Osteoblast (primary cell): ENCODE measurements around the gene GRID2IP. TPM values are rescaled to one million over a fixed set of nuclear protein-coding genes. Genes with fewer than 3 reads are reported as not detected.

Source experiments
- DNase-seq: peaks from one replicate; pipeline ENCODE4 v3.0.0; 2011; ENCODE audit warnings: low spot score, mixed read lengths; ENCODE audit not compliant: insufficient read length; ENCODE audit errors: missing footprints
- H2AFZ ChIP-seq: 2 replicates; pipeline ENCODE4 v1.6.0; 2011; ENCODE audit warnings: mild to moderate bottlenecking, low read length
- H3K27ac ChIP-seq: 2 replicates; pipeline ENCODE4 v1.5.1; 2011; ENCODE audit warnings: mild to moderate bottlenecking, low read depth, low read length, moderate library complexity
- H3K27me3 ChIP-seq: 2 replicates; pipeline ENCODE4 v1.6.0; 2012; ENCODE audit warnings: mild to moderate bottlenecking, control low read depth, inconsistent platforms, low read length, moderate library complexity; ENCODE audit not compliant: insufficient read depth
- H3K36me3 ChIP-seq: 2 replicates; pipeline ENCODE4 v1.5.1; 2011; ENCODE audit warnings: mild to moderate bottlenecking, low read length, control low read depth, moderate library complexity; ENCODE audit not compliant: insufficient read depth
- H3K4me1 ChIP-seq: 2 replicates; pipeline ENCODE4 v1.5.1; 2011; ENCODE audit warnings: mild to moderate bottlenecking, low read length, control low read depth, moderate library complexity; ENCODE audit not compliant: insufficient read depth
- H3K4me2 ChIP-seq: 2 replicates; pipeline ENCODE4 v1.6.0; 2011; ENCODE audit warnings: mild to moderate bottlenecking, low read length; ENCODE audit not compliant: insufficient read depth
- H3K4me3 ChIP-seq: fragments of 200-600 bp; sonication (generic); 3 replicates; pipeline ENCODE4 v1.5.1; 2012; ENCODE audit warnings: mild to moderate bottlenecking, low read length, inconsistent platforms; ENCODE audit not compliant: insufficient read depth
- H3K79me2 ChIP-seq: 2 replicates; pipeline ENCODE4 v1.6.0; 2012; ENCODE audit warnings: mild to moderate bottlenecking, low read length, control low read depth, inconsistent platforms; ENCODE audit not compliant: insufficient read depth
- H3K9me3 ChIP-seq: 2 replicates; pipeline ENCODE4 v1.5.1; 2011; ENCODE audit warnings: low read depth, low read length, control low read depth
- H4K20me1 ChIP-seq: 2 replicates; pipeline ENCODE4 v1.6.0; 2012; ENCODE audit warnings: mild to moderate bottlenecking, low read length, control low read depth; ENCODE audit not compliant: insufficient read depth
- total RNA-seq: library from RNA; depleted of rRNA; stranded (reverse); fragments of >200 nt; gene quantifications from 2 replicates; pipeline ENCODE4 v1.2.3, GENCODE V29; 2012
- TF ChIP-seq, protein P1 (sequence below): IDR thresholded peaks from 2 replicates; pipeline ENCODE4 v1.5.1; 2011; ENCODE audit warnings: mild to moderate bottlenecking, low read depth, low read length, moderate library complexity; ENCODE audit errors: extremely low read depth

Gene GRID2IP
- total RNA-seq, 1 donor = not detected

DNA sequence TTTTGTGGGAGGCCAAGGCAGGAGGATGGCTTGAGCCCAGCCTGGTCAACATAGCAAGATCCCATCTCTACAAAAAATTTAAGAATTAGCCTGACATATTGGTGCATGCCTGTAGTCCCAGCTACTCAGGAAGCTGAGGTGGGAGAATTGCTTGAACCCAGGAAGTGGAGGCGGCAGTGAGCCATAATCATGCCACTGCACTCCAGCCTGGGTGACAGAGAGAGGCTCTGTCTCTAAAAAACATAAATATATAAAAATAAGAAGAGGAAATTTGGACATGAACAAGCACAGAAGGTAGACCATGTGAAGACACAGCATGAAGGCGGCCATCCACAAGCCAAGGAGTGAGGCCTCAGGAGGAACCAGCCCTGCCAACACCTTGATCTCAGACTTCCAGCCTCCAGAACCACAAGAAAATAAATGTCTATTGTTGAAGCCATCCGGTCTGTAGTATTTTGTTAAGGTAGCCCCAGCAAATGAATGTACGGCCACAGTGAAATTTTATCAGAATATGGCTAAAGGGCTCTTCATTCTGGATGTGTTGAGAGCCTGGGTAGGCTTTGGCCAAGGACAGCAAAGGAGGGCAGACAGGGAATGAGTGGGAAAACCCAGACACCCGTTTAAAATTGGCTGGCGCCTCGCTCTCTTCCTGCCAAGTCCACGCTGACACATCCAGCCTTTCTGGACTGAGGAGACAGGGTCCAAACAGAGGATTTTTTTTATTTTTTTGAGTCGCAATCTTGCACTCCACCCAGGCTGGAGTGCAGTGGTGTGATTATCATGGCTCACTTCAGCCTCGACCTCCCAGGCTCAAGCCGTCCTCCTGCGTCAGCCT is 12.9 kb upstream of the GRID2IP start:
- TF ChIP-seq, protein P1, sequence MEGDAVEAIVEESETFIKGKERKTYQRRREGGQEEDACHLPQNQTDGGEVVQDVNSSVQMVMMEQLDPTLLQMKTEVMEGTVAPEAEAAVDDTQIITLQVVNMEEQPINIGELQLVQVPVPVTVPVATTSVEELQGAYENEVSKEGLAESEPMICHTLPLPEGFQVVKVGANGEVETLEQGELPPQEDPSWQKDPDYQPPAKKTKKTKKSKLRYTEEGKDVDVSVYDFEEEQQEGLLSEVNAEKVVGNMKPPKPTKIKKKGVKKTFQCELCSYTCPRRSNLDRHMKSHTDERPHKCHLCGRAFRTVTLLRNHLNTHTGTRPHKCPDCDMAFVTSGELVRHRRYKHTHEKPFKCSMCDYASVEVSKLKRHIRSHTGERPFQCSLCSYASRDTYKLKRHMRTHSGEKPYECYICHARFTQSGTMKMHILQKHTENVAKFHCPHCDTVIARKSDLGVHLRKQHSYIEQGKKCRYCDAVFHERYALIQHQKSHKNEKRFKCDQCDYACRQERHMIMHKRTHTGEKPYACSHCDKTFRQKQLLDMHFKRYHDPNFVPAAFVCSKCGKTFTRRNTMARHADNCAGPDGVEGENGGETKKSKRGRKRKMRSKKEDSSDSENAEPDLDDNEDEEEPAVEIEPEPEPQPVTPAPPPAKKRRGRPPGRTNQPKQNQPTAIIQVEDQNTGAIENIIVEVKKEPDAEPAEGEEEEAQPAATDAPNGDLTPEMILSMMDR = no peak
- DNase-seq = no peak
- H3K27ac ChIP-seq = no peak overlapping the region
- no peaks in the 10 kb centered on the region for H3K36me3 ChIP-seq
- no peak overlapping the region for H3K4me3 ChIP-seq
- no peaks in the 10 kb centered on the region for H3K27me3 ChIP-seq
- no peaks in the 10 kb centered on the region for H3K9me3 ChIP-seq
- H3K4me2 ChIP-seq = no peak overlapping the region
- H3K4me1 ChIP-seq = no peaks in the 10 kb centered on the region
- no peak overlapping the region for H2AFZ ChIP-seq
- no peaks in the 10 kb centered on the region for H3K79me2 ChIP-seq
- no peaks in the 10 kb centered on the region for H4K20me1 ChIP-seq

DNA sequence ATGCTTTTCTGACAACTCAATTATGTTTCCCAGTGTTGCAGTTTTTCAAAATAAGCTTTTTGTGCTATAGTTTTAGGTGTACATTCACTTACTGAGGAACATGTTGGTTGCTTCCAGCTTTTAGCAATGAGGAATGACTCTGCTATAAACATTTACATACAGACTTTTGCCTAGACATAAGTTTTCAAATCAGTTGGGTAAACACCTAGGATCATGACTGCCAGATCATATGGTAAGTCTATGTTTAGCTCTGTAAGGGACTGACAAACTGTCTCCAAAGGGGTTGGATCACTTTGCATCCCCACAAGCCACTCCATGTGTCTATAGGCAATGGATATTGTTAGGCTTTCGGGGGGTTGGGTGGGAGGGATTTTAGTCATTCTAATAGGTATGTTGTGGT is 10.8 kb upstream of the GRID2IP start:
- DNase-seq = no peak
- Histone ChIP-seq H3K36me3 (no peaks in the 10 kb centered on the region), H2AFZ (no peak overlapping the region), H3K9me3 (no peaks in the 10 kb centered on the region), H3K79me2 (no peaks in the 10 kb centered on the region), H4K20me1 (no peaks in the 10 kb centered on the region), H3K27ac (no peak overlapping the region), H3K27me3 (no peaks in the 10 kb centered on the region), H3K4me2 (no peak overlapping the region), H3K4me1 (no peaks in the 10 kb centered on the region), H3K4me3 (no peak overlapping the region)
- TF ChIP-seq, protein P1 = no peak

DNA sequence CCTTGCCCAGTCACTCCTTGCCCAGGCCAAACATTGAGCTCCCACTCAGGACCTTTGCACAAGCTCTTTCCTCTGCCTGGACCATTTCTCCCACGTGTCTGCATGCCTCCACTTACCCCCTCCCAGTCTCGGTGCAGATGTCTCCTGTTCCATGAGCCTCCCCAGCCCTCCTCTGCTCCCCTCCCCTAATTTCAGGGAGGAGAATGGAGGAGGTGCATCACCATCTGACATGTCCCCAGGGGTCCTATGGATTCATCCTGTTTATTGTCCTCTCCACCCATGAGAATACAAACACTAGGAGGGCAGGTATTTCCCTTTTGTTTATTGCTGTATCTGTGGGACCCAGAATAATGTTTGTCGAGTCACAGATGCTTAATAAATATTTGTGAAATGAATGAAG is 8.6 kb upstream of the GRID2IP start:
- Histone ChIP-seq H3K4me1 (no peaks in the 10 kb centered on the region), H3K9me3 (no peaks in the 10 kb centered on the region), H3K4me3 (no peak overlapping the region), H2AFZ (no peak overlapping the region), H4K20me1 (no peaks in the 10 kb centered on the region), H3K27ac (no peak overlapping the region), H3K36me3 (no peaks in the 10 kb centered on the region), H3K27me3 (no peaks in the 10 kb centered on the region), H3K4me2 (no peak overlapping the region), H3K79me2 (no peaks in the 10 kb centered on the region)
- TF ChIP-seq, protein P1 = no peak
- no peak for DNase-seq

DNA sequence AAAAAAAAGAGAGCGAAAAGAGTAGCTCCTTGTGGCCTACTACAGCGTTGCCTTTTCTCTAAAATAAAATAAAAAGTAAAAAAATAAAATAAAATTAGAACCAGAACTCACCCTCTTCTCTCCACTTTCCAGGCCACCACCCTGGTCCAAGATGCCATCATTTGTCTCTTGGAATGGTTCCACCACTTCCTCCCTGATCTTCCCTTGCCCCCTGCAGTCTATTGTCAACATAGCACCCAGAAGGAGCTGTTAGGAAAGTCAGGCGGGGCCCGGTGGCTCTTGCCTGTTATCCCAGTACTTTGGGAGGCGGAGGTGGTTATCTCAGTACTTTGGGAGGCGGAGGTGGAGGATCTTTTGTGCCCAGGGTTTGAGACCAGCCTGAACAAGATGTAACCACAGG is 7.6 kb upstream of the GRID2IP start:
- TF ChIP-seq, protein P1 = peak; percentile 41
- no peak for DNase-seq
- H3K4me3 ChIP-seq = no peak overlapping the region

More for the DNA sequence above, 7.6 kb upstream of the GRID2IP start:
- Histone ChIP-seq H3K79me2 (no peaks in the 10 kb centered on the region), H4K20me1 (no peaks in the 10 kb centered on the region), H3K36me3 (no peaks in the 10 kb centered on the region), H3K9me3 (no peaks in the 10 kb centered on the region), H3K4me1 (no peaks in the 10 kb centered on the region), H2AFZ (no peak overlapping the region), H3K27me3 (no peaks in the 10 kb centered on the region), H3K4me2 (no peak overlapping the region), H3K27ac (no peak overlapping the region)
